PC-3 (cell line): ENCODE data around the gene SCARB2. TPM values are rescaled to one million over a fixed set of nuclear protein-coding genes. Genes with fewer than 3 reads are reported as not detected.

Experiments used
- ATAC-seq: fragments of 200-7000 bp; cut with Tn5 transposase; 2 replicates; pipeline ENCODE4 v1.9.1; 2020; ENCODE audit warnings: mild to moderate bottlenecking, moderate library complexity
- BruUV-seq: library from RNA; stranded (reverse); fragments of 400-500 nt; replicated peaks from 2 replicates; lab custom pipeline; 2021; lab: Mats Ljungman, UMichigan
- CTCF ChIA-PET: fragments of 300-600 bp; sonication (Branson Sonifier 250); formaldehyde crosslinking; loops from one replicate; lab custom pipeline; 2022; ENCODE audit warnings: antibody characterized with exemption; lab: Charles Lee
- POLR2A ChIA-PET: fragments of 300-600 bp; sonication (Branson Sonifier 250); formaldehyde crosslinking; loops from one replicate; lab custom pipeline; 2022; ENCODE audit warnings: antibody characterized with exemption; ENCODE audit not compliant: unreplicated experiment; lab: Charles Lee
- DNase-seq: peaks from one replicate; pipeline ENCODE4 v3.0.0-alpha.2; 2015
- H2AFZ ChIP-seq: fragments of 300-600 bp; sonication (generic); 2 replicates; pipeline ENCODE4 v1.6.0; 2016; ENCODE audit warnings: antibody characterized with exemption, low read length
- H3F3A ChIP-seq: fragments of 300-600 bp; sonication (generic); one replicate; pipeline ENCODE4 v1.6.0; 2017; ENCODE audit warnings: antibody characterized with exemption, low read length, control low read depth, mild to moderate bottlenecking; ENCODE audit not compliant: unreplicated experiment
- H3K27ac ChIP-seq: fragments of 300-600 bp; sonication (generic); 2 replicates; pipeline ENCODE4 v1.5.1; 2016; ENCODE audit warnings: mild to moderate bottlenecking, low read length
- H3K27me3 ChIP-seq: fragments of 300-600 bp; sonication (generic); 2 replicates; pipeline ENCODE4 v1.6.1; 2016; ENCODE audit warnings: low read length, mixed read lengths
- H3K36me3 ChIP-seq: fragments of 300-600 bp; sonication (generic); 2 replicates; pipeline ENCODE4 v1.6.1; 2016; ENCODE audit warnings: low read depth, mixed run types, low read length, mixed read lengths
- H3K4me1 ChIP-seq: fragments of 300-600 bp; sonication (generic); 2 replicates; pipeline ENCODE4 v1.5.1; 2016; ENCODE audit warnings: low read length; ENCODE audit not compliant: insufficient read depth
- H3K4me2 ChIP-seq: fragments of 300-600 bp; sonication (generic); 2 replicates; pipeline ENCODE4 v1.6.0; 2016; ENCODE audit warnings: low read length
- H3K4me3 ChIP-seq: fragments of 300-600 bp; sonication (generic); 2 replicates; pipeline ENCODE4 v1.5.1; 2016; ENCODE audit warnings: mild to moderate bottlenecking, low read length, mixed read lengths
- H3K79me2 ChIP-seq: fragments of 300-600 bp; sonication (generic); 2 replicates; pipeline ENCODE4 v1.6.1; 2017; ENCODE audit warnings: low read length, mixed read lengths
- H3K9ac ChIP-seq: fragments of 300-600 bp; sonication (generic); 2 replicates; pipeline ENCODE4 v1.6.0; 2016; ENCODE audit warnings: mild to moderate bottlenecking, low read length
- H3K9me2 ChIP-seq: fragments of 300-600 bp; sonication (generic); replicated peaks from 2 replicates; pipeline ENCODE4 v1.6.1; 2016; ENCODE audit warnings: mixed run types, low read length, mixed read lengths
- H3K9me3 ChIP-seq: fragments of 300-600 bp; sonication (generic); 2 replicates; pipeline ENCODE4 v1.6.1; 2016; ENCODE audit warnings: low read length, mixed read lengths
- H4K20me1 ChIP-seq: fragments of 300-600 bp; sonication (generic); 2 replicates; pipeline ENCODE4 v1.6.1; 2016; ENCODE audit warnings: low read length, mixed read lengths
- EZH2 ChIP-seq: fragments of 300-600 bp; sonication (generic); IDR thresholded peaks from one replicate; pipeline ENCODE4 v1.6.1; 2017; ENCODE audit warnings: antibody characterized with exemption, mild to moderate bottlenecking, low read length; ENCODE audit not compliant: unreplicated experiment
- EZH2phosphoT487 ChIP-seq: fragments of 300-600 bp; sonication (generic); IDR thresholded peaks from 2 replicates; pipeline ENCODE4 v1.6.1; 2018; ENCODE audit warnings: mild to moderate bottlenecking, antibody characterized with exemption, low read length, borderline replicate concordance
- intact Hi-C: fragments of 100-400 bp; cut with micrococcal nuclease; formaldehyde crosslinking; loops from 2 replicates; pipeline ENCODE4 v1.9.0; 2023
- total RNA-seq: library from RNA; depleted of rRNA; stranded (reverse); fragments of >200 nt; gene quantifications from 2 replicates; pipeline ENCODE4 v1.2.3, GENCODE V29; 2014
- TF ChIP-seq, protein P1 (sequence below): fragments of 300-600 bp; sonication (generic); conservative IDR thresholded peaks from 2 replicates; pipeline ENCODE4 v1.5.1; 2017; ENCODE audit warnings: antibody characterized with exemption, low read depth, mild to moderate bottlenecking, low read length

Gene SCARB2
- total RNA-seq, 1 experiment from 2014 or later = 56.3 TPM

DNA sequence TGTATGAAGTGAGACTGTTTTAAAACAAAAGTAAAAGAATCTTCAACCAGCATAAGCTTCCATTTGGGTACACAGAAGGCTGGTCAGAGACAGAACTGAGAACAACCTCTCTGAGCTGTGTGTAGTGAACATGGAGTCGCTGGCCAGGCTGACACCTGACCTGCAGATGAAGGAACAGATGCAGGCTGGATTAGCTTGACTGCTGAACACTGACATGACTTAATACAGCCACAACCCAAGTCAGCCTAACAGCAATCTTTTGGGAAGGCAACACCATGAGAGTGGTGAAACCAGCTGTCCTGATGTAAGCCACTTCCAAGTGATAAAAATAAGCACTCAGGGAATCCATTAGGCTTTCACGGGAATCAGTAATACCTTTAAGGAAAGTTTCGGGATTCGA is 10.1 kb downstream of the SCARB2 start:
- H4K20me1 ChIP-seq = no peaks in the 10 kb centered on the region
- H3K4me1 ChIP-seq = peaks cover 16% of the 10 kb centered on the region
- no peaks in the 10 kb centered on the region for H3F3A ChIP-seq
- BruUV-seq = no TSS peak
- H3K9ac ChIP-seq = no peak overlapping the region
- H3K79me2 ChIP-seq = peaks cover 93% of the 10 kb centered on the region
- no peak overlapping the region for H3K4me3 ChIP-seq
- no peak overlapping the region for H3K4me2 ChIP-seq
- ChIA-PET CTCF (no interaction called here), POLR2A (no interaction called here)
- no peaks in the 10 kb centered on the region for H3K27me3 ChIP-seq
- H3K27ac ChIP-seq = no peak overlapping the region
- TF ChIP-seq, protein P1, sequence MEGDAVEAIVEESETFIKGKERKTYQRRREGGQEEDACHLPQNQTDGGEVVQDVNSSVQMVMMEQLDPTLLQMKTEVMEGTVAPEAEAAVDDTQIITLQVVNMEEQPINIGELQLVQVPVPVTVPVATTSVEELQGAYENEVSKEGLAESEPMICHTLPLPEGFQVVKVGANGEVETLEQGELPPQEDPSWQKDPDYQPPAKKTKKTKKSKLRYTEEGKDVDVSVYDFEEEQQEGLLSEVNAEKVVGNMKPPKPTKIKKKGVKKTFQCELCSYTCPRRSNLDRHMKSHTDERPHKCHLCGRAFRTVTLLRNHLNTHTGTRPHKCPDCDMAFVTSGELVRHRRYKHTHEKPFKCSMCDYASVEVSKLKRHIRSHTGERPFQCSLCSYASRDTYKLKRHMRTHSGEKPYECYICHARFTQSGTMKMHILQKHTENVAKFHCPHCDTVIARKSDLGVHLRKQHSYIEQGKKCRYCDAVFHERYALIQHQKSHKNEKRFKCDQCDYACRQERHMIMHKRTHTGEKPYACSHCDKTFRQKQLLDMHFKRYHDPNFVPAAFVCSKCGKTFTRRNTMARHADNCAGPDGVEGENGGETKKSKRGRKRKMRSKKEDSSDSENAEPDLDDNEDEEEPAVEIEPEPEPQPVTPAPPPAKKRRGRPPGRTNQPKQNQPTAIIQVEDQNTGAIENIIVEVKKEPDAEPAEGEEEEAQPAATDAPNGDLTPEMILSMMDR = no peak
- TF ChIP-seq EZH2phosphoT487 (no peak), EZH2 (no peak)
- no peaks in the 10 kb centered on the region for H3K36me3 ChIP-seq
- intact Hi-C loops = no loop called here
- H3K9me3 ChIP-seq = no peaks in the 10 kb centered on the region
- no peaks in the 10 kb centered on the region for H3K9me2 ChIP-seq
- H2AFZ ChIP-seq = no peak overlapping the region
- no peak for DNase-seq
- no peak for ATAC-seq

DNA sequence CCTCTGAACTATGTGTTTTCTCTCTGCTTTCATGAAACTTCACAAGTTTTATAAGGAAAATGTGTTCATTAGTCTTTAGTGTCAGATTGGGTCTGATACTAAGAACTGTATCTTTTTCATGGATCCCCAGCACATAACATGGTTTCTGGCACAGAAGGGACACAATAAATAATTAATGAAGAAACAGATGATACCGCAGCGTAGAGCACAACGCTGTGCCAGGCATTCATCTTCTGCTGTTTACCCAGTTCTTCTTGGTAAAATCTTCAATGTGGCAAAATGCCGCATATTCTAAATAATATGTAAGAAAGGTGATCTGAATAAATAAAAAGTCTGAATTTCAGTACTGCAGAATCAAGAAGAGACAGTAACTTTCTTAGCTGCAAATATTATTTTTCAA is 12.3 kb downstream of the SCARB2 start:
- H3K79me2 ChIP-seq = peaks cover 94% of the 10 kb centered on the region
- CTCF ChIA-PET = no interaction called here

DNA sequence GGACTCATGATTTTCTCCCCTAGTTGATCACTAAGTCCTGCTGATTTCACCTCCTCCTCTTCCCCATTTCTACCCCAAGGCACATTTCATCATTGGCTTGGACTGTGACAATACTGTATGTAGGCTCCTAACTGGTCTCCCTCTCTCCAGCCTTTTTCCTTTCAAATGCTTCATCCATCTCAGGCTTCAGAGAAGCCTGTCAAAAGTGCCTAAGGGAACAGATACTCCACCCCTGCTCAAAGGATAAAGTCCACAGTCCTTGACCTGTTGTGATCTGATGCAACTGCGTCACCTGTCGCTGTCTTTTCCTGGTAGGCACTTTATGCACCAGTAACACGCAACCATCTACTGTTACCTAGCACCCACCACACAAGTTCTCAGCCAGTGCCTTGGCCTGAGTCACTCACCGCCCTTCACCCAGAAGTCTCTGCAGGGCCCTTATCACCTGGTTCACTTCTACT is 12.8 kb downstream of the SCARB2 start:
- Histone ChIP-seq H3K4me1 (peaks cover 14% of the 10 kb centered on the region), H3K36me3 (no peaks in the 10 kb centered on the region), H3K4me2 (no peak overlapping the region), H3K9me2 (no peaks in the 10 kb centered on the region), H2AFZ (no peak overlapping the region), H3K9ac (no peak overlapping the region), H3K27me3 (no peaks in the 10 kb centered on the region), H3F3A (no peaks in the 10 kb centered on the region), H3K9me3 (no peaks in the 10 kb centered on the region), H3K4me3 (no peak overlapping the region), H4K20me1 (no peaks in the 10 kb centered on the region), H3K27ac (no peak overlapping the region), H3K79me2 (peaks cover 90% of the 10 kb centered on the region)
- POLR2A ChIA-PET = no interaction called here
- CTCF ChIA-PET = no interaction called here
- DNase-seq = no peak
- intact Hi-C loops = no loop called here
- TF ChIP-seq EZH2 (no peak), EZH2phosphoT487 (no peak)
- TF ChIP-seq, protein P1 = no peak
- ATAC-seq = no peak
- no TSS peak for BruUV-seq

More for the DNA sequence above, 12.3 kb downstream of the SCARB2 start:
- no peaks in the 10 kb centered on the region for H3K9me2 ChIP-seq
- peaks cover 14% of the 10 kb centered on the region for H3K4me1 ChIP-seq
- TF ChIP-seq, protein P1 = no peak
- DNase-seq (no peak), ATAC-seq (no peak)
- no peak overlapping the region for H2AFZ ChIP-seq
- POLR2A ChIA-PET = no interaction called here
- no TSS peak for BruUV-seq
- no peak overlapping the region for H3K9ac ChIP-seq
- H3K27ac ChIP-seq = no peak overlapping the region
- no peaks in the 10 kb centered on the region for H3K36me3 ChIP-seq
- no peak overlapping the region for H3K4me3 ChIP-seq
- H3F3A ChIP-seq = no peaks in the 10 kb centered on the region
- H4K20me1 ChIP-seq = no peaks in the 10 kb centered on the region
- H3K27me3 ChIP-seq = no peaks in the 10 kb centered on the region
- intact Hi-C loops = no loop called here
- no peak overlapping the region for H3K4me2 ChIP-seq
- no peaks in the 10 kb centered on the region for H3K9me3 ChIP-seq
